Measurements from ENCODE around the gene CNTNAP2.

The CNTNAP2 gene

GRCh38 chr7:146865696-146866095, 749.1 kb downstream of the CNTNAP2 start:
- H3K4me3 ChIP-seq (ENCODE audit: low read depth, low read length), result no peak overlapping the region
- no peaks in the 10 kb centered on the region; the same call in 1 of the 2 replicates for H3K4me1 ChIP-seq
- no peak for TF ChIP-seq CTCF (IDR thresholded peaks at IDR 0.05; ENCODE audit: low read depth, low read length)
- H3K9me3 ChIP-seq, result no peaks in the 10 kb centered on the region
- no peak for DNase-seq
- H3K27me3 ChIP-seq, result no peaks in the 10 kb centered on the region
- H3K36me3 ChIP-seq, result no peaks in the 10 kb centered on the region

GRCh38 chr7:146874722-146875121, 758.1 kb downstream of the CNTNAP2 start:
- no peak for TF ChIP-seq CTCF (IDR thresholded peaks at IDR 0.05; ENCODE audit: low read depth, low read length)
- DNase-seq, result no peak
- Histone ChIP-seq H3K36me3 (no peaks in the 10 kb centered on the region), H3K27me3 (no peaks in the 10 kb centered on the region), H3K4me3 (ENCODE audit: low read depth, low read length) (no peak overlapping the region), H3K4me1 (peaks cover 4% of the 10 kb centered on the region; the same call in 1 of the 2 replicates), H3K9me3 (no peaks in the 10 kb centered on the region)

GRCh38 chr7:146875237-146875785, 758.7 kb downstream of the CNTNAP2 start:
- TF ChIP-seq CTCF (IDR thresholded peaks at IDR 0.05; ENCODE audit: low read depth, low read length), result no peak
- no peaks in the 10 kb centered on the region for H3K36me3 ChIP-seq
- no peaks in the 10 kb centered on the region for H3K27me3 ChIP-seq
- no peaks in the 10 kb centered on the region for H3K9me3 ChIP-seq
- no peak for DNase-seq
- no peak overlapping the region for H3K4me3 ChIP-seq (ENCODE audit: low read depth, low read length)
- peaks cover 4% of the 10 kb centered on the region; the same call in 1 of the 2 replicates for H3K4me1 ChIP-seq

GRCh38 chr7:146875981-146876380, 759.4 kb downstream of the CNTNAP2 start:
- Histone ChIP-seq H3K4me1 (peaks cover 4% of the 10 kb centered on the region; the same call in 1 of the 2 replicates), H3K9me3 (no peaks in the 10 kb centered on the region)

GRCh38 chr7:146876411-146876810, 759.8 kb downstream of the CNTNAP2 start:
- Histone ChIP-seq H3K9me3 (no peaks in the 10 kb centered on the region), H3K36me3 (no peaks in the 10 kb centered on the region), H3K27me3 (no peaks in the 10 kb centered on the region), H3K4me3 (ENCODE audit: low read depth, low read length) (no peak overlapping the region), H3K4me1 (peaks cover 4% of the 10 kb centered on the region; the same call in 1 of the 2 replicates)
- no peak for TF ChIP-seq CTCF (IDR thresholded peaks at IDR 0.05; ENCODE audit: low read depth, low read length)
- no peak for DNase-seq

More at GRCh38 chr7:146875981-146876380, 759.4 kb downstream of the CNTNAP2 start:
- TF ChIP-seq CTCF (IDR thresholded peaks at IDR 0.05; ENCODE audit: low read depth, low read length), result no peak
- Histone ChIP-seq H3K36me3 (no peaks in the 10 kb centered on the region), H3K27me3 (no peaks in the 10 kb centered on the region), H3K4me3 (ENCODE audit: low read depth, low read length) (no peak overlapping the region)
- no peak for DNase-seq

- no peak for TF ChIP-seq CTCF (IDR thresholded peaks at IDR 0.05; ENCODE audit: low read depth, low read length)
- H3K27me3 ChIP-seq, result no peaks in the 10 kb centered on the region
- DNase-seq, result no peak
- H3K4me1 ChIP-seq, result peaks cover 4% of the 10 kb centered on the region; the same call in 1 of the 2 replicates
- no peak overlapping the region for H3K4me3 ChIP-seq (ENCODE audit: low read depth, low read length)
- no peaks in the 10 kb centered on the region for H3K9me3 ChIP-seq
- no peaks in the 10 kb centered on the region for H3K36me3 ChIP-seq
These were observed 762.3 kb downstream of the CNTNAP2 start for GRCh38 chr7:146878901-146879300.
